GM12892 (cell line): ENCODE results near the gene TTC23L.

ENCODE experiments used
- POLR2A ChIP-seq: IDR thresholded peaks from 2 replicates; pipeline ENCODE4 v1.6.1; 2011; ENCODE audit warnings: low read depth, low read length, control low read depth
- POLR2AphosphoS5 ChIP-seq: IDR thresholded peaks from 2 replicates; pipeline ENCODE4 v1.6.1; 2011; ENCODE audit warnings: low read depth, low read length, control low read depth
- TAF1 ChIP-seq: IDR thresholded peaks from 2 replicates; pipeline ENCODE4 v1.6.1; 2011; ENCODE audit warnings: low read depth, mild to moderate bottlenecking, control low read depth, low read length, borderline replicate concordance

GRCh38 chr5:34915139-34915855 lies 76.3 kb downstream of the TTC23L start, which contains the start of the genes BRIX1 and RAD1:
- TF ChIP-seq POLR2AphosphoS5 (peak; percentile 94), TAF1 (peak; percentile 96), POLR2A (peak; percentile 95)
